ENCODE measurements around the gene MGAT4A. TPM values are rescaled to one million over a fixed set of nuclear protein-coding genes. Genes with fewer than 3 reads are reported as not detected.

MGAT4A gene
- total and polyA plus RNA-seq, 9 of the 15 experiments (the other 6 are each of a cell fraction or from before 2014, with no cell fraction given) = 0.03 to 0.53 (median 0.18) TPM; not detected in 2

- ATAC-seq = no peak
- no peaks in the 10 kb centered on the region for H4K20me1 ChIP-seq (replicated peaks; ENCODE audit: control insufficient read depth, insufficient read depth, low read length)
- intact Hi-C loops (cut with micrococcal nuclease) (no loop called here), in situ Hi-C loops (cut with MboI) (no loop called here)
- POLR2A ChIA-PET = interaction anchor here (1.3 kb wide), 1 partner anchor 10 kb away, joined by 5 read pairs; no protein-coding TSS in a partner anchor
- no peak for DNase-seq (ENCODE audit: extremely low read depth in 1 of 4, low spot score in 3 of 4)
- no peak overlapping the region for H3K4me3 ChIP-seq
- WGBS (ENCODE audit: insufficient coverage, low coverage, missing lambda C conversion rate) = 1% methylated on average over 5 of the region's 5 CpGs
- no peaks in the 10 kb centered on the region for H3K9me1 ChIP-seq (ENCODE audit: control insufficient read depth, insufficient read depth, low read length)
- H3K4me2 ChIP-seq (ENCODE audit: insufficient read depth, low read length) = no peak overlapping the region
- no peaks in the 10 kb centered on the region for H3K36me3 ChIP-seq (ENCODE audit: control insufficient read depth, insufficient read depth, low read length)
- no TSS peak for BruUV-seq (replicated peaks)
- no peak overlapping the region for H2AFZ ChIP-seq (ENCODE audit: low read depth, low read length)
- H3K27ac ChIP-seq (ENCODE audit: extremely low read depth, low read depth, low read length) = no peak overlapping the region
- H3K9me3 ChIP-seq (replicated peaks; ENCODE audit: control insufficient read depth, insufficient read depth, low read depth, low read length) = no peaks in the 10 kb centered on the region
- TF ChIP-seq ZNF24 (IDR thresholded peaks at IDR 0.05) = no peak
- no peak for TF ChIP-seq ARHGAP35 (IDR thresholded peaks at IDR 0.05; ENCODE audit: partially characterized antibody)
- no peak for TF ChIP-seq RFX7 (CRISPR knock-in tag; IDR thresholded peaks at IDR 0.05)
- no peak for TF ChIP-seq DLX4 (CRISPR knock-in tag; IDR thresholded peaks at IDR 0.05)
- no peak for TF ChIP-seq BMI1 (IDR thresholded peaks at IDR 0.05; ENCODE audit: low read length)
- no peak for TF ChIP-seq ZNF79 (CRISPR knock-in tag; IDR thresholded peaks at IDR 0.05; ENCODE audit: low read depth)
- TF ChIP-seq WHSC1 (IDR thresholded peaks at IDR 0.05; ENCODE audit: low read length) = no peak
- TF ChIP-seq SP1 (CRISPR knock-in tag; IDR thresholded peaks at IDR 0.05) = no peak
- no peak for TF ChIP-seq MCM3 (IDR thresholded peaks at IDR 0.05)
- TF ChIP-seq FOXP4 (CRISPR knock-in tag; IDR thresholded peaks at IDR 0.05; ENCODE audit: borderline replicate concordance) = no peak
- TF ChIP-seq PREB (CRISPR knock-in tag; IDR thresholded peaks at IDR 0.05) = no peak
- TF ChIP-seq HNRNPUL1 (IDR thresholded peaks at IDR 0.05; ENCODE audit: low read length) = no peak
- TF ChIP-seq BRD4 (IDR thresholded peaks at IDR 0.05) = no peak
- TF ChIP-seq MTA3 (IDR thresholded peaks at IDR 0.05; ENCODE audit: borderline replicate concordance) = no peak
- H3K79me2 ChIP-seq (ENCODE audit: control insufficient read depth, insufficient read depth, low read length) = no peaks in the 10 kb centered on the region
- CTCF ChIA-PET (ENCODE audit: low intra/inter-chr PET ratio) = no interaction called here
- no peak overlapping the region for H3K9ac ChIP-seq (ENCODE audit: insufficient read depth in 1 of 2, low read depth in 2 of 2, low read length in 2 of 2)
- no peak for FAIRE-seq
- peaks cover 2 to 20% of the 10 kb centered on the region in 2 experiments; a peak in 4 of 5 replicates for H3K27me3 ChIP-seq (ENCODE audit: control insufficient read depth in 2 of 2, insufficient read depth in 2 of 2, low read length in 2 of 2)
- H3K4me1 ChIP-seq (replicated peaks in 1 of 2; ENCODE audit: control insufficient read depth in 2 of 2, insufficient read depth in 2 of 2, low read length in 2 of 2) = no peaks in the 10 kb centered on the region
Observed at GRCh38 chr2:98697651-98698337, 33.1 kb downstream of the MGAT4A start.

Measured in K562 (cell line).